ENCODE measurements around the gene SLC35F3. TPM values are rescaled to one million over a fixed set of nuclear protein-coding genes. Genes with fewer than 3 reads are reported as not detected.
A peak's percentile ranks its signal among the peaks of the same experiment; 100 is the strongest.

Gene SLC35F3
- total and polyA plus RNA-seq, 9 of the 15 experiments (the other 6 are each of a cell fraction or from before 2014, with no cell fraction given): 0.04 to 0.07 (median 0.04) TPM; not detected in 6

- TF ChIP-seq CUX1 (CRISPR knock-in tag; IDR thresholded peaks at IDR 0.05) (peak; percentile 89), FIP1L1 (IDR thresholded peaks at IDR 0.05; ENCODE audit: low read depth, low read length, poor library complexity, severe bottlenecking) (no peak), ETV5 (CRISPR knock-in tag; IDR thresholded peaks at IDR 0.05; ENCODE audit: low read depth) (peak; percentile 28; the same call in 1 of the 2 replicates), BRF1 (IDR thresholded peaks at IDR 0.05; ENCODE audit: borderline replicate concordance, extremely low read depth, insufficient read length) (no peak), E2F1 (CRISPR knock-in tag; IDR thresholded peaks at IDR 0.05) (no peak), ZBTB12 (CRISPR knock-in tag; IDR thresholded peaks at IDR 0.05) (no peak), HBP1 (CRISPR knock-in tag; IDR thresholded peaks at IDR 0.05) (no peak), CTBP1 (IDR thresholded peaks at IDR 0.05; ENCODE audit: borderline replicate concordance) (peak; percentile 86), BCOR (IDR thresholded peaks at IDR 0.05) (no peak), ARID3B (CRISPR knock-in tag; IDR thresholded peaks at IDR 0.05; ENCODE audit: borderline replicate concordance) (no peak), HNRNPK (IDR thresholded peaks at IDR 0.05; ENCODE audit: low read depth, low read length, poor library complexity, severe bottlenecking) (no peak), BRCA1 (IDR thresholded peaks at IDR 0.05) (no peak), BRCA1 (CRISPR knock-in tag; IDR thresholded peaks at IDR 0.05) (no peak), MED1 (CRISPR knock-in tag; IDR thresholded peaks at IDR 0.05; ENCODE audit: borderline replicate concordance) (no peak), ZNF232 (CRISPR knock-in tag; IDR thresholded peaks at IDR 0.05) (no peak)
These were observed 68.6 kb downstream of the SLC35F3 start (continued) for GRCh38 chr1:233972951-233973635.

Data from K562 (cell line).